Mammary epithelial cell (primary cell): ENCODE results near the gene DAP.

Experiments
- EZH2 ChIP-seq: IDR thresholded peaks from 2 replicates; pipeline ENCODE4 v1.6.1; 2012; ENCODE audit warnings: low read length, inconsistent platforms, borderline replicate concordance
- TF ChIP-seq, protein P1 (sequence below), 2 donors: IDR thresholded peaks in 1 of 2; conservative IDR thresholded peaks in 1 of 2; 2 replicates each; pipeline ENCODE4 v1.5.1; 2011 to 2012; ENCODE audit warnings: inconsistent platforms in 2 of 2, low read length in 2 of 2, mild to moderate bottlenecking in 2 of 2, control low read depth in 1 of 2, low read depth in 1 of 2; ENCODE audit not compliant: insufficient read depth in 1 of 2; ENCODE audit errors: extremely low read depth in 1 of 2

DNA sequence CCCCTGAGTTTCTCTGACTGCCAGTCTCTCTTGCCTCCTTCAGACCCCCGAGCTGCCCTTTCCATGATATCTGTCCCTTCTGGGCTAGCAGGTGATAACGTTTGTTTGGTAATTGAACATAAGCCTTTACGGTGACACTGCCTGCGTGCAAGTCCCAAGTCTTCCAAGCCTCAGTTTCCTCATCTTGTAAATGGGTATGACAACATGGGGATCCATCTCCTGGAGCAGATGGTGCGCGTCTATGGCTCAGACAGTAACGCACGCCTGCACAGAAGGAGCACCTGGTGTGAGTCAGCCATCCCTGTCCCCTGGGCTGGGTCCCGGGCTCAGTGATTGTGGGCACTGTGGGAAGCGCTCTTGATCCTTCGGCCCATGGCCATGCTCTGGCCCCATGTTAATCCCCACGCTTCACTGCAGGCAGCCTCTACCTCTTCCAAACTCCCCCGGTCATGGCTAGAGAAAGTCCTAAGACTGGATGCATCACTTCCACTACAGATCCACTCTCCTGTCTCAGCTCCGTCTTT is 85.8 kb downstream of the DAP start:
- TF ChIP-seq, protein P1, sequence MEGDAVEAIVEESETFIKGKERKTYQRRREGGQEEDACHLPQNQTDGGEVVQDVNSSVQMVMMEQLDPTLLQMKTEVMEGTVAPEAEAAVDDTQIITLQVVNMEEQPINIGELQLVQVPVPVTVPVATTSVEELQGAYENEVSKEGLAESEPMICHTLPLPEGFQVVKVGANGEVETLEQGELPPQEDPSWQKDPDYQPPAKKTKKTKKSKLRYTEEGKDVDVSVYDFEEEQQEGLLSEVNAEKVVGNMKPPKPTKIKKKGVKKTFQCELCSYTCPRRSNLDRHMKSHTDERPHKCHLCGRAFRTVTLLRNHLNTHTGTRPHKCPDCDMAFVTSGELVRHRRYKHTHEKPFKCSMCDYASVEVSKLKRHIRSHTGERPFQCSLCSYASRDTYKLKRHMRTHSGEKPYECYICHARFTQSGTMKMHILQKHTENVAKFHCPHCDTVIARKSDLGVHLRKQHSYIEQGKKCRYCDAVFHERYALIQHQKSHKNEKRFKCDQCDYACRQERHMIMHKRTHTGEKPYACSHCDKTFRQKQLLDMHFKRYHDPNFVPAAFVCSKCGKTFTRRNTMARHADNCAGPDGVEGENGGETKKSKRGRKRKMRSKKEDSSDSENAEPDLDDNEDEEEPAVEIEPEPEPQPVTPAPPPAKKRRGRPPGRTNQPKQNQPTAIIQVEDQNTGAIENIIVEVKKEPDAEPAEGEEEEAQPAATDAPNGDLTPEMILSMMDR (conservative IDR thresholded peaks at IDR 0.05 in 1 of 2, IDR thresholded peaks at IDR 0.05 in 1 of 2; ENCODE audit: extremely low read depth in 1 of 2, insufficient read depth in 1 of 2, low read depth in 1 of 2, low read length in 2 of 2): no peak
- no peak for TF ChIP-seq EZH2
